CD14-positive monocyte (primary cell): ENCODE data around the gene ADH5. TPM values are rescaled to one million over a fixed set of nuclear protein-coding genes. Genes with fewer than 3 reads are reported as not detected.
"Not testable (repeated sequence)": the region's sequence is repeated elsewhere in the genome, so short reads cannot be mapped to it uniquely, and the experiment has no call there.

Source experiments
- DNase-seq, 3 donors: peaks; one replicate each; pipeline ENCODE4 v3.0.0-alpha.2; 2011 to 2022
- H2AFZ ChIP-seq: 2 replicates; pipeline ENCODE4 v1.6.0; 2012; ENCODE audit warnings: mild to moderate bottlenecking, low read depth, low read length, inconsistent platforms; ENCODE audit not compliant: insufficient read depth, poor library complexity, severe bottlenecking
- H3K27ac ChIP-seq, 2 donors: 1 replicate in 1 of 2; 2 replicates in 1 of 2; pipeline ENCODE4 v1.5.1; 2012 to 2013; ENCODE audit warnings: low read length in 2 of 2, control low read depth in 1 of 2, inconsistent platforms in 1 of 2, low read depth in 1 of 2, mild to moderate bottlenecking in 1 of 2
- H3K27me3 ChIP-seq, 2 donors: one replicate each; pipeline versions ENCODE4 v1.6.0 to v1.6.1; 2011 to 2013; ENCODE audit warnings: low read length in 2 of 2; ENCODE audit not compliant: control insufficient read depth in 2 of 2, insufficient read depth in 2 of 2
- H3K36me3 ChIP-seq, 2 donors: replicated peaks in 1 of 2; 1 replicate in 1 of 2; 2 replicates in 1 of 2; pipeline versions ENCODE4 v1.5.1 to v1.6.1; 2012 to 2013; ENCODE audit warnings: low read length in 2 of 2, control low read depth in 1 of 2, inconsistent platforms in 1 of 2, mild to moderate bottlenecking in 1 of 2; ENCODE audit not compliant: insufficient read depth in 2 of 2, control insufficient read depth in 1 of 2
- H3K4me1 ChIP-seq, 2 donors: 1 replicate in 1 of 2; 2 replicates in 1 of 2; pipeline versions ENCODE4 v1.5.1 to v1.6.1; 2012 to 2013; ENCODE audit warnings: low read length in 2 of 2, control low read depth in 1 of 2, inconsistent platforms in 1 of 2, mild to moderate bottlenecking in 1 of 2, moderate library complexity in 1 of 2; ENCODE audit not compliant: insufficient read depth in 2 of 2, control insufficient read depth in 1 of 2
- H3K4me2 ChIP-seq: replicated peaks from 2 replicates; pipeline ENCODE3; 2012; ENCODE audit warnings: low read length, moderate library complexity, mild to moderate bottlenecking; ENCODE audit not compliant: poor library complexity, severe bottlenecking; ENCODE audit errors: extremely low read depth
- H3K4me3 ChIP-seq, 3 experiments: fragments of 200-600 bp in 1 of 3; sonication (generic) in 1 of 3; replicated peaks in 1 of 3; 1 replicate in 2 of 3; 2 replicates in 1 of 3; pipeline ENCODE4 v1.5.1; 2011 to 2013; ENCODE audit warnings: low read length in 3 of 3, mild to moderate bottlenecking in 3 of 3, control low read depth in 2 of 3, low read depth in 2 of 3, inconsistent platforms in 1 of 3, moderate library complexity in 1 of 3
- H3K79me2 ChIP-seq: 2 replicates; pipeline ENCODE4 v1.6.0; 2012; ENCODE audit warnings: mild to moderate bottlenecking, control low read depth, inconsistent platforms, low read length, moderate library complexity; ENCODE audit not compliant: insufficient read depth
- H3K9ac ChIP-seq: 2 replicates; pipeline ENCODE4 v1.6.0; 2017; ENCODE audit warnings: low read length, mild to moderate bottlenecking; ENCODE audit not compliant: insufficient read depth, poor library complexity, severe bottlenecking
- H3K9me3 ChIP-seq, 2 donors: replicated peaks in 1 of 2; 1 replicate in 1 of 2; 2 replicates in 1 of 2; pipeline versions ENCODE4 v1.5.1 to v1.6.1; 2012 to 2013; ENCODE audit warnings: low read length in 2 of 2, control low read depth in 1 of 2; ENCODE audit not compliant: control insufficient read depth in 1 of 2, insufficient read depth in 1 of 2
- H4K20me1 ChIP-seq: 2 replicates; pipeline ENCODE4 v1.6.0; 2012; ENCODE audit warnings: mild to moderate bottlenecking, low read length, control low read depth, moderate library complexity; ENCODE audit not compliant: insufficient read depth
- H3K27ac Mint-ChIP-seq, 7 donors: one replicate each; pipeline ENCODE4 v1.8.0; 2020; ENCODE audit warnings: mild to moderate bottlenecking in 7 of 7, mixed read lengths in 7 of 7, moderate library complexity in 6 of 7, inconsistent platforms in 2 of 7
- H3K27me3 Mint-ChIP-seq, 3 donors: one replicate each; pipeline ENCODE4 v1.8.0; 2021 to 2022; ENCODE audit warnings: low read depth in 3 of 3, mild to moderate bottlenecking in 3 of 3, mixed read lengths in 3 of 3, moderate library complexity in 3 of 3, inconsistent platforms in 1 of 3
- H3K36me3 Mint-ChIP-seq, 2 donors: one replicate each; pipeline ENCODE4 v1.8.0; 2020; ENCODE audit warnings: mixed read lengths in 2 of 2, inconsistent platforms in 1 of 2, mild to moderate bottlenecking in 1 of 2
- H3K4me1 Mint-ChIP-seq: one replicate; pipeline ENCODE4 v1.8.0; 2020; ENCODE audit warnings: mild to moderate bottlenecking, mixed read lengths
- H3K4me3 Mint-ChIP-seq, 2 donors: one replicate each; pipeline ENCODE4 v1.8.0; 2020; ENCODE audit warnings: mild to moderate bottlenecking in 2 of 2, mixed read lengths in 2 of 2, moderate library complexity in 1 of 2
- H3K9me3 Mint-ChIP-seq, 7 donors: one replicate each; pipeline ENCODE4 v1.8.0; 2020 to 2022; ENCODE audit warnings: mixed read lengths in 7 of 7, mild to moderate bottlenecking in 6 of 7, moderate library complexity in 6 of 7, inconsistent platforms in 2 of 7
- CTCF ChIP-seq: fragments of 200-600 bp; IDR thresholded peaks from one replicate; pipeline ENCODE4 v1.8.0; 2022; ENCODE audit warnings: antibody characterized with exemption, mild to moderate bottlenecking
- WGBS: methylation state at CpG from one replicate; pipeline ENCODE4 v1.1.5; 2013; ENCODE audit warnings: missing lambda C conversion rate; ENCODE audit not compliant: insufficient coverage; 5-methylcytosine and 5-hydroxymethylcytosine counted together
- intact Hi-C, 2 donors: fragments of 100-400 bp; cut with micrococcal nuclease; formaldehyde crosslinking; loops; one replicate each; pipeline versions ENCODE4 v1.15.0 to v1.15.1; 2023
- polyA plus RNA-seq, 3 donors: library from polyadenylated mRNA; depleted of rRNA in 1 of 3; unstranded in 2 of 3; stranded (reverse) in 1 of 3; fragments of 300-500 nt in 2 of 3; fragments of >200 nt in 1 of 3; fragmentation: Illumina TruSeq in 2 of 3; gene quantifications; 1 replicate in 2 of 3; 2 replicates in 1 of 3; pipeline ENCODE4 v1.2.3, GENCODE V29; 2012 to 2021

The ADH5 gene
- polyA plus RNA-seq, 3 donors, result 31.7 to 93.5 (median 79.3) TPM

- Mint-ChIP-seq H3K4me3 (no peak overlapping the region), H3K36me3 (no peaks in the 10 kb centered on the region), H3K27me3 (peaks cover 0 to 2% (median 0%) of the 10 kb centered on the region in 3 donors), H3K9me3 (peaks cover 0 to 4% (median 2%) of the 10 kb centered on the region in 7 donors), H3K4me1 (no peaks in the 10 kb centered on the region), H3K27ac (no peak overlapping the region)
- Histone ChIP-seq H3K9me3 (peaks cover 0 to 3% of the 10 kb centered on the region in 2 donors), H3K4me3 (no peak overlapping the region), H4K20me1 (no peaks in the 10 kb centered on the region), H3K9ac (no peak overlapping the region), H3K27me3 (no peaks in the 10 kb centered on the region), H2AFZ (no peak overlapping the region), H3K4me2 (no peak overlapping the region), H3K79me2 (no peaks in the 10 kb centered on the region), H3K4me1 (no peaks in the 10 kb centered on the region), H3K36me3 (no peaks in the 10 kb centered on the region), H3K27ac (no peak overlapping the region)
- 100% methylated on average over 2 of the region's 2 CpGs for WGBS
- intact Hi-C loops, result no loop called here
- TF ChIP-seq CTCF, result no peak
- DNase-seq, result no peak
Measured at GRCh38 chr4:99102634-99103033, 14.0 kb upstream of the ADH5 start.

GRCh38 chr4:99100876-99101275, 12.3 kb upstream of the ADH5 start:
- Histone ChIP-seq H3K4me2 (no peak overlapping the region), H4K20me1 (no peaks in the 10 kb centered on the region), H3K27me3 (no peaks in the 10 kb centered on the region), H3K36me3 (no peaks in the 10 kb centered on the region), H3K27ac (no peak overlapping the region), H3K4me3 (no peak overlapping the region), H2AFZ (no peak overlapping the region), H3K4me1 (no peaks in the 10 kb centered on the region), H3K79me2 (no peaks in the 10 kb centered on the region), H3K9ac (no peak overlapping the region), H3K9me3 (peaks cover 0 to 3% of the 10 kb centered on the region in 2 donors)
- intact Hi-C loops, result no loop called here
- Mint-ChIP-seq H3K27ac (no peak overlapping the region), H3K36me3 (no peaks in the 10 kb centered on the region), H3K4me3 (no peak overlapping the region), H3K27me3 (peaks cover 0 to 2% (median 2%) of the 10 kb centered on the region in 3 donors), H3K4me1 (no peaks in the 10 kb centered on the region), H3K9me3 (peaks cover 2 to 7% (median 4%) of the 10 kb centered on the region in 7 donors)
- no peak for TF ChIP-seq CTCF
- no CpG with 5 or more reads among the region's 1 CpG for WGBS
- no peak for DNase-seq

GRCh38 chr4:99099814-99100213, 11.2 kb upstream of the ADH5 start:
- H3K27me3 Mint-ChIP-seq, H3K4me3 ChIP-seq, DNase-seq, H3K4me2 ChIP-seq, H3K27ac ChIP-seq, H3K79me2 ChIP-seq, H3K4me1 Mint-ChIP-seq, H3K9me3 ChIP-seq, H3K9me3 Mint-ChIP-seq, H3K27me3 ChIP-seq, H3K9ac ChIP-seq, intact Hi-C loops, H3K36me3 ChIP-seq, H3K4me1 ChIP-seq, H4K20me1 ChIP-seq, H2AFZ ChIP-seq, H3K4me3 Mint-ChIP-seq, H3K27ac Mint-ChIP-seq, H3K36me3 Mint-ChIP-seq: not testable (repeated sequence)
- WGBS, result 100% methylated on average over 3 of the region's 5 CpGs
